CD14-positive monocyte (primary cell): ENCODE data around the gene SH2D2A. TPM values are rescaled to one million over a fixed set of nuclear protein-coding genes. Genes with fewer than 3 reads are reported as not detected.

Source experiments
- DNase-seq, 3 donors: peaks; one replicate each; pipeline ENCODE4 v3.0.0-alpha.2; 2011 to 2022
- H2AFZ ChIP-seq: 2 replicates; pipeline ENCODE4 v1.6.0; 2012; ENCODE audit warnings: mild to moderate bottlenecking, low read depth, low read length, inconsistent platforms; ENCODE audit not compliant: insufficient read depth, poor library complexity, severe bottlenecking
- H3K27ac ChIP-seq, 2 donors: 1 replicate in 1 of 2; 2 replicates in 1 of 2; pipeline ENCODE4 v1.5.1; 2012 to 2013; ENCODE audit warnings: low read length in 2 of 2, control low read depth in 1 of 2, inconsistent platforms in 1 of 2, low read depth in 1 of 2, mild to moderate bottlenecking in 1 of 2
- H3K27me3 ChIP-seq, 2 donors: one replicate each; pipeline versions ENCODE4 v1.6.0 to v1.6.1; 2011 to 2013; ENCODE audit warnings: low read length in 2 of 2; ENCODE audit not compliant: control insufficient read depth in 2 of 2, insufficient read depth in 2 of 2
- H3K36me3 ChIP-seq, 2 donors: replicated peaks in 1 of 2; 1 replicate in 1 of 2; 2 replicates in 1 of 2; pipeline versions ENCODE4 v1.5.1 to v1.6.1; 2012 to 2013; ENCODE audit warnings: low read length in 2 of 2, control low read depth in 1 of 2, inconsistent platforms in 1 of 2, mild to moderate bottlenecking in 1 of 2; ENCODE audit not compliant: insufficient read depth in 2 of 2, control insufficient read depth in 1 of 2
- H3K4me1 ChIP-seq, 2 donors: 1 replicate in 1 of 2; 2 replicates in 1 of 2; pipeline versions ENCODE4 v1.5.1 to v1.6.1; 2012 to 2013; ENCODE audit warnings: low read length in 2 of 2, control low read depth in 1 of 2, inconsistent platforms in 1 of 2, mild to moderate bottlenecking in 1 of 2, moderate library complexity in 1 of 2; ENCODE audit not compliant: insufficient read depth in 2 of 2, control insufficient read depth in 1 of 2
- H3K4me2 ChIP-seq: replicated peaks from 2 replicates; pipeline ENCODE3; 2012; ENCODE audit warnings: low read length, moderate library complexity, mild to moderate bottlenecking; ENCODE audit not compliant: poor library complexity, severe bottlenecking; ENCODE audit errors: extremely low read depth
- H3K4me3 ChIP-seq, 3 experiments: fragments of 200-600 bp in 1 of 3; sonication (generic) in 1 of 3; replicated peaks in 1 of 3; 1 replicate in 2 of 3; 2 replicates in 1 of 3; pipeline ENCODE4 v1.5.1; 2011 to 2013; ENCODE audit warnings: low read length in 3 of 3, mild to moderate bottlenecking in 3 of 3, control low read depth in 2 of 3, low read depth in 2 of 3, inconsistent platforms in 1 of 3, moderate library complexity in 1 of 3
- H3K79me2 ChIP-seq: 2 replicates; pipeline ENCODE4 v1.6.0; 2012; ENCODE audit warnings: mild to moderate bottlenecking, control low read depth, inconsistent platforms, low read length, moderate library complexity; ENCODE audit not compliant: insufficient read depth
- H3K9ac ChIP-seq: 2 replicates; pipeline ENCODE4 v1.6.0; 2017; ENCODE audit warnings: low read length, mild to moderate bottlenecking; ENCODE audit not compliant: insufficient read depth, poor library complexity, severe bottlenecking
- H3K9me3 ChIP-seq, 2 donors: replicated peaks in 1 of 2; 1 replicate in 1 of 2; 2 replicates in 1 of 2; pipeline versions ENCODE4 v1.5.1 to v1.6.1; 2012 to 2013; ENCODE audit warnings: low read length in 2 of 2, control low read depth in 1 of 2; ENCODE audit not compliant: control insufficient read depth in 1 of 2, insufficient read depth in 1 of 2
- H4K20me1 ChIP-seq: 2 replicates; pipeline ENCODE4 v1.6.0; 2012; ENCODE audit warnings: mild to moderate bottlenecking, low read length, control low read depth, moderate library complexity; ENCODE audit not compliant: insufficient read depth
- H3K27ac Mint-ChIP-seq, 7 donors: one replicate each; pipeline ENCODE4 v1.8.0; 2020; ENCODE audit warnings: mild to moderate bottlenecking in 7 of 7, mixed read lengths in 7 of 7, moderate library complexity in 6 of 7, inconsistent platforms in 2 of 7
- H3K27me3 Mint-ChIP-seq, 3 donors: one replicate each; pipeline ENCODE4 v1.8.0; 2021 to 2022; ENCODE audit warnings: low read depth in 3 of 3, mild to moderate bottlenecking in 3 of 3, mixed read lengths in 3 of 3, moderate library complexity in 3 of 3, inconsistent platforms in 1 of 3
- H3K36me3 Mint-ChIP-seq, 2 donors: one replicate each; pipeline ENCODE4 v1.8.0; 2020; ENCODE audit warnings: mixed read lengths in 2 of 2, inconsistent platforms in 1 of 2, mild to moderate bottlenecking in 1 of 2
- H3K4me1 Mint-ChIP-seq: one replicate; pipeline ENCODE4 v1.8.0; 2020; ENCODE audit warnings: mild to moderate bottlenecking, mixed read lengths
- H3K4me3 Mint-ChIP-seq, 2 donors: one replicate each; pipeline ENCODE4 v1.8.0; 2020; ENCODE audit warnings: mild to moderate bottlenecking in 2 of 2, mixed read lengths in 2 of 2, moderate library complexity in 1 of 2
- H3K9me3 Mint-ChIP-seq, 7 donors: one replicate each; pipeline ENCODE4 v1.8.0; 2020 to 2022; ENCODE audit warnings: mixed read lengths in 7 of 7, mild to moderate bottlenecking in 6 of 7, moderate library complexity in 6 of 7, inconsistent platforms in 2 of 7
- WGBS: methylation state at CpG from one replicate; pipeline ENCODE4 v1.1.5; 2013; ENCODE audit warnings: missing lambda C conversion rate; ENCODE audit not compliant: insufficient coverage; 5-methylcytosine and 5-hydroxymethylcytosine counted together
- intact Hi-C, 2 donors: fragments of 100-400 bp; cut with micrococcal nuclease; formaldehyde crosslinking; loops; one replicate each; pipeline versions ENCODE4 v1.15.0 to v1.15.1; 2023
- polyA plus RNA-seq, 3 donors: library from polyadenylated mRNA; depleted of rRNA in 1 of 3; unstranded in 2 of 3; stranded (reverse) in 1 of 3; fragments of 300-500 nt in 2 of 3; fragments of >200 nt in 1 of 3; fragmentation: Illumina TruSeq in 2 of 3; gene quantifications; 1 replicate in 2 of 3; 2 replicates in 1 of 3; pipeline ENCODE4 v1.2.3, GENCODE V29; 2012 to 2021
- TF ChIP-seq, protein P1 (sequence below): fragments of 200-600 bp; IDR thresholded peaks from one replicate; pipeline ENCODE4 v1.8.0; 2022; ENCODE audit warnings: antibody characterized with exemption, mild to moderate bottlenecking

SH2D2A gene
- polyA plus RNA-seq, 3 donors: 0.17 to 0.20 TPM; not detected in 1

- no peak overlapping the region for H3K27ac Mint-ChIP-seq
- intact Hi-C loops: no loop called here
- no peak overlapping the region for H3K4me3 Mint-ChIP-seq
- Histone ChIP-seq H3K79me2 (peaks cover 39% of the 10 kb centered on the region), H3K9me3 (no peaks in the 10 kb centered on the region), H3K4me2 (no peak overlapping the region), H3K36me3 (no peaks in the 10 kb centered on the region), H4K20me1 (no peaks in the 10 kb centered on the region), H3K27me3 (no peaks in the 10 kb centered on the region), H3K27ac (no peak overlapping the region), H3K4me1 (peaks cover 16 to 25% of the 10 kb centered on the region in 2 donors), H3K9ac (no peak overlapping the region), H3K4me3 (no peak overlapping the region), H2AFZ (no peak overlapping the region)
- DNase-seq: no peak
- 100% methylated on average over 1 of the region's 1 CpG for WGBS
- no peaks in the 10 kb centered on the region for H3K36me3 Mint-ChIP-seq
- H3K9me3 Mint-ChIP-seq: peaks cover 0 to 3% (median 0%) of the 10 kb centered on the region in 7 donors
- TF ChIP-seq, protein P1, sequence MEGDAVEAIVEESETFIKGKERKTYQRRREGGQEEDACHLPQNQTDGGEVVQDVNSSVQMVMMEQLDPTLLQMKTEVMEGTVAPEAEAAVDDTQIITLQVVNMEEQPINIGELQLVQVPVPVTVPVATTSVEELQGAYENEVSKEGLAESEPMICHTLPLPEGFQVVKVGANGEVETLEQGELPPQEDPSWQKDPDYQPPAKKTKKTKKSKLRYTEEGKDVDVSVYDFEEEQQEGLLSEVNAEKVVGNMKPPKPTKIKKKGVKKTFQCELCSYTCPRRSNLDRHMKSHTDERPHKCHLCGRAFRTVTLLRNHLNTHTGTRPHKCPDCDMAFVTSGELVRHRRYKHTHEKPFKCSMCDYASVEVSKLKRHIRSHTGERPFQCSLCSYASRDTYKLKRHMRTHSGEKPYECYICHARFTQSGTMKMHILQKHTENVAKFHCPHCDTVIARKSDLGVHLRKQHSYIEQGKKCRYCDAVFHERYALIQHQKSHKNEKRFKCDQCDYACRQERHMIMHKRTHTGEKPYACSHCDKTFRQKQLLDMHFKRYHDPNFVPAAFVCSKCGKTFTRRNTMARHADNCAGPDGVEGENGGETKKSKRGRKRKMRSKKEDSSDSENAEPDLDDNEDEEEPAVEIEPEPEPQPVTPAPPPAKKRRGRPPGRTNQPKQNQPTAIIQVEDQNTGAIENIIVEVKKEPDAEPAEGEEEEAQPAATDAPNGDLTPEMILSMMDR: no peak
- H3K27me3 Mint-ChIP-seq: peaks cover 0 to 2% (median 0%) of the 10 kb centered on the region in 3 donors
- H3K4me1 Mint-ChIP-seq: peaks cover 33% of the 10 kb centered on the region
Measured at GRCh38 chr1:156756355-156756754, 60.3 kb downstream of the SH2D2A start.

Other genes starting within 250 kb of the SH2D2A start
- under 1 TPM in 2 of 3 donors, not detected in 1; 0.03 to 0.24 TPM for gene IQGAP3, start 244.3 kb downstream of the SH2D2A start, polyA plus RNA-seq
- under 1 TPM in 2 of 3 donors, not detected in 1; 0.14 to 0.31 TPM for gene TTC24, start 237.1 kb downstream of the SH2D2A start, polyA plus RNA-seq
- gene NAXE, start 225.1 kb downstream of the SH2D2A start, polyA plus RNA-seq: 10 to 100 TPM; 23.7 to 81.7 (median 54.9) TPM
- gene GPATCH4, start 215.4 kb downstream of the SH2D2A start, polyA plus RNA-seq: 1 to 10 TPM; 2.6 to 5.3 (median 4.9) TPM
- not detected for gene HAPLN2, start 197.4 kb downstream of the SH2D2A start, polyA plus RNA-seq
- gene BCAN, start 174.7 kb downstream of the SH2D2A start, polyA plus RNA-seq: not detected
- gene NES, start 139.4 kb downstream of the SH2D2A start, polyA plus RNA-seq: not detected
- 1 to 10 TPM in 1 of 3 donors, under 1 TPM in 1, not detected in 1; 0.23 to 1.8 TPM for gene CRABP2, start 111.3 kb downstream of the SH2D2A start, polyA plus RNA-seq
- gene METTL25B, start 88.4 kb downstream of the SH2D2A start, polyA plus RNA-seq: 10 to 100 TPM in 1 of 3 donors, 1 to 10 TPM in 2; 4.6 to 49.3 (median 4.8) TPM
- gene ISG20L2, start 88.1 kb downstream of the SH2D2A start, polyA plus RNA-seq: 10 to 100 TPM; 17.2 to 23.5 (median 18.1) TPM
- 10 to 100 TPM; 28.7 to 47.0 (median 38.4) TPM for gene MRPL24, start 75.8 kb downstream of the SH2D2A start, polyA plus RNA-seq
- 10 to 100 TPM; 23.9 to 92.4 (median 49.9) TPM for gene HDGF, start 65.2 kb downstream of the SH2D2A start, polyA plus RNA-seq
- 10 to 100 TPM; 26.7 to 37.1 (median 29.6) TPM for gene PRCC, start 49.3 kb downstream of the SH2D2A start, polyA plus RNA-seq
- gene INSRR, start 42.3 kb upstream of the SH2D2A start, polyA plus RNA-seq: not detected
- under 1 TPM in 1 of 3 donors, not detected in 2; 0.03 TPM for gene NTRK1, start 44.0 kb upstream of the SH2D2A start, polyA plus RNA-seq
- gene PEAR1, start 76.9 kb upstream of the SH2D2A start, polyA plus RNA-seq: not detected
- gene LRRC71, start 103.8 kb upstream of the SH2D2A start, polyA plus RNA-seq: not detected
- gene ARHGEF11, start 228.9 kb upstream of the SH2D2A start, polyA plus RNA-seq: 10 to 100 TPM; 17.0 to 78.5 (median 17.7) TPM